ENCODE results near the gene WNK2. TPM values are rescaled to one million over a fixed set of nuclear protein-coding genes. Genes with fewer than 3 reads are reported as not detected.

Gene WNK2
- total RNA-seq, 2 donors from 2014 or later: 0.70 to 1.1 TPM

DNA sequence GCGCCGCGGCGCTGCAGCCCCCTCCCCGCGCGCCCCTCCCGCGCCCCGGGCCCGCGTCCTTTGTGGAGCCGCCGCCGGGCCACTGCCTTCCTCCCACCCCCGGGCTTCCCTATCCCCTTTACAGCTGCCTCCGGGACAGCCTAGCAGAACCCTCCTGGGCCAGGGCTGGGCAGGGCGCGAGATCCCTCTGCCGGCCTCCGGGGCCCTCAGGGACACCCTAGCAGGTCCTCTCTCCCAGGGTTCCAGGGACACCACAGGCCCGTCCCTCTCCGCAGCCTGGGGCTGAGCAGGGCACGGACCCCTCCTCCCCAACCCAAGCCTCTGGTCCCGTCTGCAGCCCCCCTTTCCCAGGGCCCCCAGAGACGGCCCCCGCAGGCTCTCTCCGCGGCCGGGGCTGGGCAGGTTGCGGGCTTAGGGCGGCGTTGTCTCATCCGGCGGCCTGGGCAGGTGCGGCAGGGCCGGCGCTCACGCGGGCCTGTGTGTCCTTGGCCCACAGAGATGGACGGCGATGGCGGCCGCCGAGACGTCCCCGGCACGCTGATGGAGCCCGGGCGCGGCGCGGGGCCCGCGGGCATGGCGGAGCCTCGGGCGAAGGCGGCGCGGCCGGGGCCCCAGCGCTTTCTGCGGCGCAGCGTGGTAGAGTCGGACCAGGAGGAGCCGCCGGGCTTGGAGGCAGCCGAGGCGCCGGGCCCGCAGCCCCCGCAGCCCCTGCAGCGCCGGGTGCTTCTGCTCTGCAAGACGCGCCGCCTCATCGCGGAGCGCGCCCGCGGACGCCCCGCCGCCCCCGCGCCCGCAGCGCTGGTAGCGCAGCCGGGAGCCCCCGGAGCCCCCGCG is 710 bp downstream of the WNK2 start:
- H3K4me1 Mint-ChIP-seq (ENCODE audit: low read depth): peaks cover 8% of the 10 kb centered on the region
- H3K9me3 Mint-ChIP-seq: no peaks in the 10 kb centered on the region
- peak overlapping the region; percentile 69 to 82 for H3K4me3 Mint-ChIP-seq
- H3K27me3 Mint-ChIP-seq (ENCODE audit: low read depth): peaks cover 44% of the 10 kb centered on the region
- ATAC-seq (replicated peaks in 1 of 2) (peak; percentile 49 to 57), DNase-seq (peak; percentile 15 to 25)
- H3K36me3 Mint-ChIP-seq (ENCODE audit: insufficient read depth in 2 of 2): no peaks in the 10 kb centered on the region
- H3K27ac Mint-ChIP-seq: no peak overlapping the region

DNA sequence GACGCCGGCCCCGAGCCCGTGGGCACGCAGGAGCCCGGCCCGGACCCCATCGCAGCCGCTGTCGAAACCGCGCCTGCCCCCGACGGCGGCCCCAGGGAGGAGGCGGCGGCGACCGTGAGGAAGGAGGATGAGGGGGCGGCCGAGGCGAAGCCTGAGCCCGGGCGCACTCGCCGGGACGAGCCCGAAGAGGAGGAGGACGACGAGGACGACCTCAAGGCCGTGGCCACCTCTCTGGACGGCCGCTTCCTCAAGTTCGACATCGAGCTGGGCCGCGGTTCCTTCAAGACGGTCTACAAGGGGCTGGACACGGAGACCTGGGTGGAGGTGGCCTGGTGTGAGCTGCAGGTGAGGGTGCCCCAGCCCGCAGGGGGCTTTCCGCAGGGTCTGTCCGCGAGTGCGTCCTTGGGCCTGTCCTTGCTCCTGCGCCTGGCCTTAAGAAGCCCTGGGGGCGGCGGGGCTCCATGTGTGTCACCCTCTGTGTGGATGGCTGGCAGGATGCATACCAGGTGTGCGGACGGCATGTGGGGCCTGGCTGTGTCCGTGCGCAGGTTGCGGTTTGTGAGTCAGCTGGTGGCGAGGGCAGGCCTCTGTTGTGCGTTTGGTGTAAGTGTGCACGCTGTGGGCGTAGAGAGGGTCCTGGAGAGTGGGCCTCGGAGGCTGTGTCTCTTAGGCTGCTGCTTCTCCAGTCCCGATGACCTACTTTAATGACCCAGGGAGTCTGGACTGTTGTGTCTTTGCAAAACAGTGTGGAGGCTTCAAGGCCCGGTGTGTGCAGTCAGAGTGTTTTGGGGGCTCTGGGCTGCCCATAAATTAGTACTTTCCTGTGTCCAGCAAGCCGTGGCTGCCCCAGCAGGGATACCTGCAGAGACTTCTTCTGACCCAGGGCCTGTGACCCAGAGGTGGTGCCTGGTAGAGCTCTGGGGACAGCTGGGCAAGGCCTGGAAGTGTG is 1.6 kb downstream of the WNK2 start:
- H3K4me1 Mint-ChIP-seq (ENCODE audit: low read depth): peaks cover 8% of the 10 kb centered on the region
- no peak for DNase-seq
- H3K36me3 Mint-ChIP-seq (ENCODE audit: insufficient read depth in 2 of 2): no peaks in the 10 kb centered on the region
- ATAC-seq (replicated peaks in 1 of 2): no peak
- H3K9me3 Mint-ChIP-seq: no peaks in the 10 kb centered on the region
- no peak overlapping the region for H3K27ac Mint-ChIP-seq
- peak overlapping the region; percentile 31 to 34 for H3K4me3 Mint-ChIP-seq
- H3K27me3 Mint-ChIP-seq (ENCODE audit: low read depth): peaks cover 40% of the 10 kb centered on the region

DNA sequence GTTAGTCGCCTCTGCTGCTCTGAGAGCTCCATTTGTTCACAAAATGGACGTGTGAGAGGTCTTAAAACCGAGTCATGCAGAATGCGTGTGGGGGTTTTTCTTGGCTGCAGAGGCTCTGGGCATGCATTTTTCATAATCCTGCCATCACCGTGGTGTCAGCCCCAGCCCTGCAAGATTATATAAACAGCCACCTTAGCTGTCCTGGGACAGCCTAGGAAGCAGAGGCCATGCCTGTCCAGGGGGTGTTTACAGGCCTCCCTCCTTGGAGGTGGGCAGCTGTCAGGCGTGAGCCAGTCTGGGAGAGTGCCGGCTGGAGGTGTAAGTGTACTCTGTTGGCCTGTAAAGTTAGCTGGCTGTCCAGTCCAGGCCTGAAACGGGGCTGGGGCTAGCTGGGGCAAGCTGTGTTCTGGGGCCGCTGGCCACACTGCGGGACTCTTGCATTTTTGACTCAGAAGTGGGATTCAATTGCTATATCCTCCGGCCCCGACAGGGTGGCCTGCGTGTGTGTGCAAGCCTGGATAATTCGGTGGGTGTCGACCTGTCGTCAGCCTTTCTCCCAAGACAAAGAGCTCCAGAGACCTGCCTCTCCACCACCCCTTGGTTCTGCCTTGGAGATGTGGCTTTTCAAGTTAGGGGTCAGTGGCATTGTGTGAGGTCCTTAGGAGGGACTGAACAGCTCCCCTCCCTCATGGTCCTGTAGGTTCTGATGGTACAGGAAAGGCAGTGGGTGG is 2.4 kb downstream of the WNK2 start:
- H3K4me3 Mint-ChIP-seq: peak overlapping the region in 1 of 2 donors; percentile 14
- DNase-seq (no peak), ATAC-seq (replicated peaks in 1 of 2) (no peak)
- no peaks in the 10 kb centered on the region for H3K9me3 Mint-ChIP-seq
- no peak overlapping the region for H3K27ac Mint-ChIP-seq
- peaks cover 34% of the 10 kb centered on the region for H3K27me3 Mint-ChIP-seq (ENCODE audit: low read depth)
- H3K36me3 Mint-ChIP-seq (ENCODE audit: insufficient read depth in 2 of 2): no peaks in the 10 kb centered on the region
- peaks cover 8% of the 10 kb centered on the region for H3K4me1 Mint-ChIP-seq (ENCODE audit: low read depth)

DNA sequence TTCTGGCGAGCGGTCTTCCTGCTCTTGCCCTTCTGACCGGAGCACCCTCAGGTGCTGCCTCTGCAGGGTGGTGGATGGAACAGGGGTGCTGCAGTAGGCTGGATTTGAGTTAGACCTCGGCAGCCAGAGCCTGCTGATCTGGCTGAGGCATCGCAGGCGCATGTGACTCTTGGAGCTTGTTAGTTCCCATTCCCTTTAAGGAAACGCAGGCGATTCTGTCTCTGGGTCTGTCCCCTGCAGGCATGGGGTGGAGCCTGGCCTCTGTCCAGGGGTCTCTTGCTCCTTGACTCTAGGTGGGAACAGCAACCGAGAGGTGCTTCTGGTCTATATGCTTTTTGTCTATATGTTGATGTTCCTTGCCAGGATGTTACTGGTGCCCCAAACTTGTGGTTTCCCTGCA is 3.1 kb downstream of the WNK2 start:
- Mint-ChIP-seq H3K9me3 (no peaks in the 10 kb centered on the region), H3K27ac (no peak overlapping the region), H3K4me1 (ENCODE audit: low read depth) (peaks cover 8% of the 10 kb centered on the region), H3K4me3 (no peak overlapping the region), H3K36me3 (ENCODE audit: insufficient read depth in 2 of 2) (no peaks in the 10 kb centered on the region), H3K27me3 (ENCODE audit: low read depth) (peaks cover 28% of the 10 kb centered on the region)
- DNase-seq: no peak
- ATAC-seq (replicated peaks in 1 of 2): no peak

DNA sequence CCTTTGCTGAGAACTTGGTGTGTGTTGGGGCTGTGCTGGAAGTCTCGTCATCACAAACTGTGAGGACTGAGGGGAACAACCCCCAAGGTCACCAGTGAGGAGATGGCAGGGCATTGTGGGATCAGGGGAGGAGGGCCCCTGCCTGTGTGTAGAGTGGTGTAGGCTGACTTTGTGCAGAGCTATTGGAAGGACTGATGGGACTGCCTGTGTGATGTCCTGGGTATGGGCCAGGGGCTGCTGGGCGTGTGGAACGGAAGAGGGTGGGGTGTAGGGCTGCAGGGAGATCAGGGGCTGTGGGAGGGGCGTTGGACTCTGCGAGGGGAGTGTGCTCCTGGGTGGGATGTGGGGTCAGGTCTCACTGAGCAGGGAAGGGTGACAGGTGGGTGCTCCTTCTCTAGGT is 3.6 kb downstream of the WNK2 start:
- Mint-ChIP-seq H3K4me1 (ENCODE audit: low read depth) (peaks cover 8% of the 10 kb centered on the region), H3K4me3 (no peak overlapping the region), H3K36me3 (ENCODE audit: insufficient read depth in 2 of 2) (no peaks in the 10 kb centered on the region), H3K27ac (no peak overlapping the region), H3K27me3 (ENCODE audit: low read depth) (peaks cover 23% of the 10 kb centered on the region), H3K9me3 (no peaks in the 10 kb centered on the region)
- no peak for DNase-seq
- ATAC-seq (replicated peaks in 1 of 2): no peak

DNA sequence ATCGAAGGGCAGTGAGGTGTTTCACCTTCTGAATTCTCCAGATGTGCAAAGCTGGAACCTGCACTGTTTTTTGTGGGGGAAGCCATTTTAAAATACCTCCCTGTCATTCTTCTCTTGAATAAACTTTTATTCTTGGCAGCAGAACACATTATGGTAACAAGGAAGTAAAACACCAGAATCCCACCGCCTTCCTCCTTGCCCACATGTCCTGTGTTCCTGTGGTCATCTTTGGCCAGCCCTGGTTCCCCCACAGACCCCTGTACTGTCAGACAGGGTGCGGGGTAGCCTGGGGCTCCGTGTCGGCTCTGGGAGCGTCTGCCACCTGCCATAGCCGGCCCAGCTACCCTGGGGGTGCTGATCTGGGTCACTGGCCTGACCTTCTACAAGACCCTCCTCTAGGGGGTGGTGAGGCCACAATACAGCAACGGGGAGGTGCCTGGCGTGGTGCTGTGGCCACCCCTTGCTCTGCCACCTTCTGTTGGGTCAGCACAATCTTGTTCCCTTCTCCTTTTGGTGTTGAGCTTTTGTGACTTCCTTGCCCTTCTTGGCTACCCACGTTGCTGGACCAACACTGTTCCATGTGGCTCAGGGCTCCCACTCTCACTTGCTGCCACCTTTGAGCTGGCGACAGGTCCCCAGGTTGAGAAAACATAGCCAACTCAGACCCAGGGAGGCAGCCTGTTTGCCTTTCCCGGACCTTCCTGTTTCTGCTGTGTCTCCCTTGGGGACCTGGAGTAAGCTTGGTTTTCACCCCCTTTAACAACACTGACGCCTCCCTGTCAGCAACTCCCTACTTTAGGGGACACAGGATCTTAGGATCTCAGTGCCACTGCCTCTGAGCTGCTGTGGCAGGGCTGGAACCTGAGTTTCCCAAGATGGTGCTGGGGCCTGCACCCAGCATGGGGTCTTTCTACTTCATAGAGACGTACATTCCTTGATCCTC is 4.8 kb downstream of the WNK2 start:
- H3K9me3 Mint-ChIP-seq: no peaks in the 10 kb centered on the region
- H3K4me3 Mint-ChIP-seq: no peak overlapping the region
- DNase-seq: no peak
- H3K36me3 Mint-ChIP-seq (ENCODE audit: insufficient read depth in 2 of 2): no peaks in the 10 kb centered on the region
- peaks cover 15% of the 10 kb centered on the region for H3K27me3 Mint-ChIP-seq (ENCODE audit: low read depth)
- ATAC-seq (replicated peaks in 1 of 2): no peak
- H3K4me1 Mint-ChIP-seq (ENCODE audit: low read depth): no peaks in the 10 kb centered on the region
- no peak overlapping the region for H3K27ac Mint-ChIP-seq

DNA sequence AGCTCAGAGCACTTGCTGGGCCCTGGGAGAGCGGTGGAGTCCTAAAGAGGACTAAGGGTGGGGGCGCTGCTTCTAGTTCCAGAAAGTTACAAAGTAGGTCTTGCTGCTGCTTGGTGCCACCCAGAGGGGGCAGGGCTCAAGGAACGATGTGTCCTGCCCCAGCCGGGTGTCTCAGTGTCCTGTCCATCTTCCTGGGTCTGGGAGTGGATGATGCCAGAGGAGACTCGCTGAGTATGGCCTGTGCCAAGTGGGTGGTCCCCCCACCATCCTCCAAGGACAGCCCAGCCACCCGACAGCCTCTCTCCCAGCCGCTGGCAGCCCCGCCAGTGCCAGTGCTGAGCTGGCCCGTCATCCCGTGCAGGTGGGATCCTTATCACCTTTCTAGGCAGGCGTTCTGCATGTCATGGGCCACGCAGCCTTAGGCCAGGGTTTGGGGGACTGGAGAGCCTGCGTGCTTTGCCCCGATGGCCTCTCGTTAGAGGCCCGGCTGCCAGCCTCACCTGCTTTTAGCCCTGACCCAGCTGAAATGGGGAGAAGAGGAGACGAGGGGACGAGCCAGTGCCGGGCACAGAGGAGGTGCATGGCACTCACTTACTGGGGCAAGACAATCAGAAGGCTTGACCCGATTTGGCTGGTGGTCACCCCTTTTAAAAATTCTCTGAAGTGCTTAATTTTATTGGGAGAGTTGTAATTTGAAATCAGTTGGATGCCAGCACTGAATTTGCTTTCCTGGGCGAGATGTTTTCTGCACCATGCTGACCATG is 5.6 kb downstream of the WNK2 start:
- no peak overlapping the region for H3K27ac Mint-ChIP-seq
- ATAC-seq (replicated peaks in 1 of 2) (no peak), DNase-seq (no peak)
- no peak overlapping the region for H3K4me3 Mint-ChIP-seq
- H3K9me3 Mint-ChIP-seq: no peaks in the 10 kb centered on the region
- no peaks in the 10 kb centered on the region for H3K36me3 Mint-ChIP-seq (ENCODE audit: insufficient read depth in 2 of 2)
- peaks cover 15% of the 10 kb centered on the region for H3K27me3 Mint-ChIP-seq (ENCODE audit: low read depth)
- H3K4me1 Mint-ChIP-seq (ENCODE audit: low read depth): no peaks in the 10 kb centered on the region

DNA sequence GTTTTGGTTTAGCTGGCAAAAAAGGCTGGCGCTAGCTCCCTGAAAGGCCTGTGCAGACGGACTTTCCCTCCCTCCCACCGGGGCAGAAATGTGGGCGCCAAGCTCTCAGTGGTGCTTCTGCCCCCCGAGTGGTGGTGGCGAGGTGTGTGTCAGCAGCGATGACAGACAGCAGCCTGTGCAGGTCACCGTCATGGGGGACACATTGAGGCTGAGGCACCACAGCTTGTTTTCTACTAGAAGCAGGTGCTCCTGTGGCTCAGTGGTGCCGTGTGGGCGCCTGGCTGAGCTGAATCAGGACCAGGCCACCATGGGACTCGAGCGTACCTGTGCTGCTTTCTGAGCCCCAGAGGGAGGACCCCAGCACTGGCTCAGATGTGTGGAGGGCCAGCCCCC is 6.2 kb downstream of the WNK2 start:
- ATAC-seq (replicated peaks in 1 of 2) (no peak), DNase-seq (no peak)
- Mint-ChIP-seq H3K9me3 (no peaks in the 10 kb centered on the region), H3K27me3 (ENCODE audit: low read depth) (peaks cover 15% of the 10 kb centered on the region), H3K4me3 (no peak overlapping the region), H3K4me1 (ENCODE audit: low read depth) (no peaks in the 10 kb centered on the region), H3K36me3 (ENCODE audit: insufficient read depth in 2 of 2) (no peaks in the 10 kb centered on the region), H3K27ac (no peak overlapping the region)

DNA sequence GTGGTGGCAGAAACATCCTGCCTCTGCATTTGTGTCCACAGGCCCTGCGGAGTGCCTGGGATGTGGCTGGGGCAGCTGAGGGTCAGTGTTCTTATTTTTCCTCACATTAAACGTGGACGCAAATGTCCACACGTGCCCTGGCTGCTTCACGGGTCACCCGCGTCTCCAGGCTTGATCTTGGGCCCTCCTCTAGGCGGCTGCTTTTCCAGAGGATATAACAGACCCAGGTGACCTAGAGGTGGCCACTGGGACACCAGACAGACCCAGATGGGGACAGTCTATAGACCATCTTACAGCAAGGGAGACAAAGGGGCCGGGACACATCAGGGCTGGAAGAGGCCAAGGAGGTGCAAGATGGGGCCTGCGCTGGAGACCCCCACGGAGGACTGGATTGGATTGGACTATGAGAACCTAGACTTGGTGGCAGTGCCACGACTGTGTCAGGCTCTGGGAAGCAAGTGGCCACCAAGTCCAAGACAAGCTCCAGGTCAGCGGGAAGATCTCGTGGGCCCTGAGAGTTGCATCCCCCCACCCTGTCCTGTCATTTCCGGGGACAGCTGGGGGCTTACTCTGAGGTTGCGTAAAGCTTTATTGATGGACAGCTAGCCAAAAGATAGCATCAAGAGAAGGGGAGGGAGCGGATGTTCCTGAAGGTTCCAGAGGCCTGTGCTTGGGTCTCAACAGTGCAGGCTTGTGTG is 6.9 kb downstream of the WNK2 start:
- ATAC-seq (replicated peaks in 1 of 2) (no peak), DNase-seq (no peak)
- Mint-ChIP-seq H3K4me3 (no peak overlapping the region), H3K9me3 (no peaks in the 10 kb centered on the region), H3K27me3 (ENCODE audit: low read depth) (peaks cover 11% of the 10 kb centered on the region), H3K36me3 (ENCODE audit: insufficient read depth in 2 of 2) (no peaks in the 10 kb centered on the region), H3K4me1 (ENCODE audit: low read depth) (no peaks in the 10 kb centered on the region), H3K27ac (no peak overlapping the region)

DNA sequence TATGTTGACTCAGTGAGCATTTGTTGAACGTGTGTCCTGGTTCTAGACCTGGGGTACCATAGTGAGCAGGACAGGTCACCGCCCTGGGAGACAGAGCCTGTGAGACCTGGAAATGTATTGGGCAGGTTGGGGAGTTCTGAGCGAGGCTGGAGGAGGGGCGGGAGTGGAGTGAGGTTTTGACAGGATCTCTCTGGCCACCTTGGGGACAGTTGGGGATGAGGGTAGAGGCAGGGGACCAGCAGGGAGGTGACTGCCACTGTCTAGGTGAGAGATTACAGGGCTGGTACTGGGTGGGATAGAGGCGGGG is 7.4 kb downstream of the WNK2 start:
- ATAC-seq (replicated peaks in 1 of 2) (no peak), DNase-seq (no peak)
- Mint-ChIP-seq H3K36me3 (ENCODE audit: insufficient read depth in 2 of 2) (no peaks in the 10 kb centered on the region), H3K9me3 (no peaks in the 10 kb centered on the region), H3K27me3 (ENCODE audit: low read depth) (peaks cover 6% of the 10 kb centered on the region), H3K4me1 (ENCODE audit: low read depth) (no peaks in the 10 kb centered on the region), H3K27ac (no peak overlapping the region), H3K4me3 (no peak overlapping the region)

DNA sequence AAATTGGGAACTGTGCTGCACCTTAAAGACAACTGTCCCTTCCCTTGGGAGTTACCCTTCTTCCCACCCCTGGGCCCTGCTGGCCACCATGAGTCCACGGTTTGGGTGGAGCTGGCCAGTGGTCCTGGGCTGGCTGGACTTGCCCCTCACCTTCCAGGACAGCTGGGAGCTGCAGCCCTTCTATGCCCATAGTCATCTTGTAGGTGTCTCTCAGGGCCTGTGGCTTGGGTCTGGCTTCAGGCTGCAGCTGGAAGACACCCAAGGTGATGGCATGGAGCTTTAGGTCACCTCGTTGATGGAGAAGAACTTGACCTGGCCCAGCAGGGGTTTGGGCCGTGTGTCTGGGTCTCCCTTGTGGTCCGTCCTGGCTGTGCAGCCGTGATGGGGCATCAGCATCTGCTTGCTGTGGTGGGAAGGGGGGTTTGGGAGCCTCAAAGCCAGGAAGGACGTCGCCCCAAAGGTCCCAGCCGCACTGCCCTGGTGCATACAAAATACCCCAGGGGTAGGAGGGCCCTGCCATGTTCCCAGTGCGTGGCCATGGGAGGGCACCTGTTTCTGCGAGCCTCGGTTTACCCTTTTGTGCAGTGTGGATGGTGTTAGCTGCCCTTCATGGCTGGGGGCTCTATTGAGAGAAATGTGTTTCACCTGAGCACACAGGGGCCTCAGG is 8.9 kb downstream of the WNK2 start:
- ATAC-seq (replicated peaks in 1 of 2): no peak
- Mint-ChIP-seq H3K36me3 (ENCODE audit: insufficient read depth in 2 of 2) (no peaks in the 10 kb centered on the region), H3K27ac (no peak overlapping the region), H3K27me3 (ENCODE audit: low read depth) (no peaks in the 10 kb centered on the region), H3K4me1 (ENCODE audit: low read depth) (no peaks in the 10 kb centered on the region), H3K4me3 (no peak overlapping the region), H3K9me3 (no peaks in the 10 kb centered on the region)
- no peak for DNase-seq
